GM21528 (cell line): ENCODE results near the gene RRP8.

Experiments used
- ATAC-seq: cut with Tn5 transposase; IDR thresholded peaks from one replicate; pipeline ENCODE4 v1.9.1; 2021; ENCODE audit warnings: mild to moderate bottlenecking, moderate library complexity; ENCODE audit not compliant: unreplicated experiment, low FRiP score

Gene RRP8

DNA sequence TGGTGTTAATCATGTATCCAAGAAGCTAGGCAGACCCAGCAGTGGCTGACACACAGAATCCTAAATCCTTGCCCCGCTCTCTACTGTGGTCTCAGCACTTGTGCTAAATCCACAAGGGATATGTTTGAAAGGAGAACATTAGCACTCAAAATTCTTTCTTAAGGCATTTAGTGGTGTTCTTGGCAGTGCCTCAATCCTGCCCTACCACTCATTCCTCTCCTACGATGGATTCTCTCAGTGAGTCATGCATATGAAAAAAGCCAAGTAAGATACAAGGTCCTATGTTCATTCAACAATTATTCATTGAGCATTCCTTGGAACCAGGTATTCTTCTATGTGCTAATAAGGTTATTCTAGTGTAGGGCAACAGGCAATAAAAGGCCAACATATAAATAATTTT lies 31.2 kb downstream of the RRP8 start:
- no peak for ATAC-seq

DNA sequence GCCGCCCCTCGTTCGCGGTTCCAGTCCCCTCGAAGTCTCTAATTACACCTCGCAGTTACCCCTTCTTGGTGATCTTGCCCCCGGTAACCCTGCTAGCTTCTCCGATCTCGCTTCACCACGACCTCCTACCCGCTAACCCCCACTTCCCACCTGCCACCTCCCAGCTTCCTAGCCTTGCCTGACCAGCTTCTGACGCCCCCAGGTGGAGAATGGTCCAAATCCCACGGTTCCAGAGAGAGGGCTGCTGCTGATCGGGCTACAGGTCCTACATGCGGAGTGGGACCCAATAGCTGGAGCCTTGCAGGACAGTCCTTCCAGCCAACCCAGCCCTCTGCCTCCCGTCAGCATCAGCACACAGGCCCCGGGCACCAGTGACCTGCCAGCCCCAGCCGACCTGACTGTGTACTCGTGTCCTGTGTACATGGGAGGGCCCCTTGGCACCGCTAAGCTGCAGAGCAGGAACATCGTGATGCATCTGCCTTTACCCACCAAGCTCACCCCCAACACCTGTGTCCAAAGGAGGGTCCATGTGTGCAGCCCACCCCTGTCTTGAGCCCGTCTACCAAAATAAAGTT lies 31.9 kb downstream of the RRP8 start:
- ATAC-seq = no peak

DNA sequence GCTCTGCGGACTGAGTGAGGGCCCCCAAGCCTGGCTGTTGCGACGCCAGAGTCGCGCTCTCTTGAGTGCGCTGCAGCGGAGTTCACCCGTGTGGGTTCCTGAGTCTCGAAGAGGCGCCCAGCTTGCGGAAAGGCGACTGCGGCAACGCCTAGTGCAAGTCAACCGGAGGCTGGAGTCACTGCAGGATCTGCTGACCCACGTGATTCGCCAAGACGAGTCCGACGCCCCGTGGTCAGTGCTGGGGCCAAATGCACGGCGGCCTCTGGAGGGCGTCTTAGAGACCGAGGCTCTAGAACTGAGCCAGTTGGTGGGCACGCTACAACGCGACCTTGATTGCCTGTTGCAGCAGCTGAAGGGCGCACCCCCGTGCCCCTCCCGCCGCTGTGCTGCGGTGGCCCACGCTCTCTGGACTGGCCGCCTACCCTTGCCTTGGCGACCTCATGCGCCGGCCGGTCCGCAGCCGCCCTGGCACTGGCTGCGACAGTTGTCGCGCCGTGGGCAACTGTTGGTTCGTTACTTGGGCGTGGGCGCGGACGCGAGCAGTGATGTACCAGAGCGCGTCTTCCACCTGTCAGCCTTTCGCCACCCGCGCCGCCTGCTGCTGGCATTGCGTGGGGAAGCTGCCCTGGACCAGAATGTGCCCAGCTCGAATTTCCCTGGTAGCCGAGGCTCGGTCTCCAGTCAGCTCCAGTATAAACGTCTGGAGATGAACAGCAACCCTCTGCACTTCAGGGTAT lies 32.6 kb downstream of the RRP8 start:
- no peak for ATAC-seq

DNA sequence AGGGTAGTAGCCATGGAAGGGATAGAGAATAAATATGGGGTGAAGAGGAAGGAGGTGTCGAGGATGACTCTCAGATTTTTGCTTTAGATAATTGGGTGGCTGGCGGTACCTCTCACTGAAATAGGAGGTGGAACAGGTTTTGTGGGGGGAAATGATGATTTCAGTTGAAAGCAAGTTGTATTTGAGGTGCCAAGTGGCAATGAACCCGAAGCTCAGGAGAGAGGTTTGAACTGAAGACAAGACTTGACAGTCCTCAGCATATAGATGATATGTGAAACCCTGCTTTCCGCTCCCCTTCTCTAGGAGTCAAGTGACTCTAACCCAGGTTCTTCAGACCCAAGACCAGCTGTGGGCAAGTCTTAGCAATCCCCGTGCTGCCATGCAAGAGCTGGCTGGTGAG lies 33.7 kb downstream of the RRP8 start:
- no peak for ATAC-seq

DNA sequence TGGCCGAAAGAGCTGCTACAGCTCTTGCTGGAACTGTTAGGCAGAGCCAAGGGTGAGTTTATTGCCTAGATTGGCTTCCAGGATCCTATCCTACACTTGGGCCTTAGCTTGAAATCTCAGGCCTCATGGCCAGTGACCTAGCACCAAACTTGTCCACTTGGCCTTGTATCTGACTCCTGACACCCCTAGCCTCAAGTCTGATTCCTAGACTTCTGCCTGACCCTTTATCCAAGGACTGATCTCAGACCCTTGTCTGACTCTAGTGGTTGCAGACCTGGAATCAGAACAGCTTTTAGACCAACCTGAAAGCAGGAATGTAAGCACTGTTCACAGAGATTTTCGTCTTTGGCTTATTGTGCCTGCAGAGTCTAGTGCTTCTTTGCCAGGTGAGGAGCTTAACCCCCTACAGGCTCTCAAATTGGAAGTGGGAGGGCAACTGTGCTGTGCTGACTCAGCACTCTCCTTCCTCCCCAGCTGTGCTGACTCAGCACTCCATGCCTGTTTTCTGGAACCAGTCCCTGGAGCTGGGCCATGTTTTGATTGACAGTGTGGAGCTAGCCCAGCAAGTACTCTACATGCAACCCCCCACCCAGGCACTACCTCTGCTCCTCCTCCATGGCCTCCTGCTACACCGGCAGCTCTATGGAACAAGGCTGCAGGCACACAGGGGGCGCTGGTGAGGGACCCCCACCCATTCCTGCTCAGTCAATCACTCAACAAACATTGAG lies 35.1 kb downstream of the RRP8 start:
- ATAC-seq = no peak

DNA sequence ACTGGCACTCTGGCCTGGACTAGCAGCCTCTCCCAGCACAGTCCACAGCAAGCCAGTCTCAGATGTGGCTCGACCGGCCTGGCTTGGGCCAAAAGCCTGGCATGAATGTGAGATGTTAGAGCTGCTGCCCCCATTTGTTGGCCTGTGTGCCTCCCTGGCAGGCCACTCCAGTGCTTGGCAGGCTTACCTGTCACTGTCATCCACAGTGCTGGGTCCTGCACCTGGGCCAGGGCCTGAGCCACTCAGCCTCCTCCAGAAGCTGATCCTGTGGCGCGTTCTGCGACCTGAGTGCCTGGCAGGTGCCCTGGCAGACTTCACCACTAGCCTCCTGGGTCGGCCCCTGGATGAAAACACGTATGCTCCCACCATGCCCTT lies 36.1 kb downstream of the RRP8 start:
- no peak for ATAC-seq

DNA sequence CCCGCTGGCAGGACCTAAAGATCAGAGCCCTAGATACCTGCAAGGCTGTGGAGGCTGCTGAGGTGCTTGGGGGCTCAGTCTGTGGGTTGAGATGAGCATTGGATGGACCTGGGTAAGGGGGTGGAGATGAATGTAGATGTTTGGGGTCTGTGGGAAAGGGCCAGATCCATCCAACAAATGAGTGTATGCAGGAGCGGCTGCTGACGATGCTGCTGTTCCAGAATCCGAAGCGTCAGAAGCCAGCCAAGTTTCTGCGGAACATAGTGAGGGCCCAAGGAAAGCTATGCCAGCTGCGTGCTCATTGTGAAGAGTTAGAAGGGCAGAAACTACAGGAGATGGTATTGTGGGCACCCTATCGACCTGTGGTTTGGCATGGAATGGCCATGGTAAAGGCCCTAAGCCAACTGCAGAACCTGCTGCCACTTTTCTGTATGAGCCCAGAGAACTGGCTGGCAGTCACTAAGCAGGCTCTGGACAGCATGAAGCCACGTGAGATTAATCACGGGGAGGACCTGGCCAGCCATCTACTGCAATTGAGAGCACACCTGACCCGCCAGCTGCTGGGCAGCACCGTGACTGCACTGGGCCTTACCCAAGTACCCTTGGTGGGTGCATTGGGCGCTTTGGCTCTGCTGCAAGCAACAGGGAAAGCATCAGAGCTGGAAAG lies 36.6 kb downstream of the RRP8 start:
- ATAC-seq = no peak

DNA sequence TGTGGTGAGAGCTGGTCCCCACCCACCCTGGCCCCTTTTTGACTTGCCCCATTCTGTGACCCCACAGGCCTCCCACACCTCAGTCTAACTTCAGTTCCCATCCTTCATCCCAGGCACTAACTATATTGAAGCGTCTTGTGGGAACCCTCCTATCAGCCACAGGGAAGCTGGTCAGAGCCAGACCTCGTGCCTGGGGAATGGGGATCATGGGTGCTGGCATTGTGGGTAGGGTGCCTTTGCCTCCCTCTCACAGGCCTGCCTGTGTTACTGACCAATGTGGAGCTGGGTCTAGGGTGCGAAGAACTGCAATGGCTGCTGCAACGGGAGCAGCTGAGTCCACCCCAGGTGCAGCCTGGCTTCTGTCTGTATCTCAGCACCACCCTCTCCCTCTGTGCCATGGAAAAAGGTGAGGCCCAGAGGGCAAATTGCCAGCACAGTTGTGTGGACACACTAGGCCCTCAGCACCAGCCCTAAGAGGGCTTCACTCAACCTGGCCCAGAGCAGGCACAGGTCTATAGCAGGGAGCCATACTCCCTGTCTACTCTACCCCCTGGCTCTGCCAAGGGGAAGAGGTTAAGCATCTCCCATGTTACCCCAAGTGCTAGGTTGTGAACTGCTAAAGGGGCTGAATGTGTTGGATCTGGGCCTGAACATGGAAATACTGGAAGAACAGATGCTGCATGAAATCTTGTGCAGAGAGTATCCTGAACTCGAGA lies 37.3 kb downstream of the RRP8 start:
- no peak for ATAC-seq

DNA sequence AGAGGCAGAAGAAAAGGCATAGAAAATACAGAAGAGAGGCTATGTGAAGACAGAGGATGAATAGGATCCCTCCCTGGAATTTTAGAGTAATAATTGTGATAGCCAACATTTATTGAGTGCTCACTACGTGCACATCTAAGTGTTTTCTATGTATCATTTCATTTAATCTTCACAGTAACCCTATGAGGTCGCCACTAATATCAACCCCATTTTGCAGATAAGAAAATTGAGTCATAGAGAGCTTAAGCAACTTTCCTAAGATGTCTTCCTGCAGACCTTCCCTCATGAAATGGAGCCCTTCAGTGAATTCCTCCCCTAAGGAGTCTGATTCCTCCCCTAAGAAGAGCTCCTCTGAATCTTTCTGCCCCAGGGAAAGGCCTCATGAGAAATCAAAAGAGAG lies 38.1 kb downstream of the RRP8 start:
- no peak for ATAC-seq

DNA sequence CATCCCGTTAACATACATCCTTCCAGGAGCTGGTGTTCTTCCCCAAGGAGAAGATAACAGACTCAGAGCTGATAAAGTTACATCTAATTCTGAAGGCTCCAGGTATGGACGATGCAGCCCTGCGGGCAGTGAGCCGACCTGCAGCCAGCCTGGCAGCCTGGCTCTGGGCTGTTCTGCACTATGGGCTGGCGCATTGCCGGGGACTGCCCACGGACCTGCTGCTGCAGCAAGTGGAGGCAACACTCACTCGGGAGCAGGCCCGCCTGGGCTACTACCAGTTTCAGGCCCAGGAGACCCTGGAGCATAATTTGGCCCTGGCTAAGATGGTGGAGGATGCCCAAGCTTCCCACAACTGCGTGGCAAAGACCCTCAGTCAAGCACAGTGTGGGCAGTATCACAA lies 39.7 kb downstream of the RRP8 start:
- no peak for ATAC-seq

DNA sequence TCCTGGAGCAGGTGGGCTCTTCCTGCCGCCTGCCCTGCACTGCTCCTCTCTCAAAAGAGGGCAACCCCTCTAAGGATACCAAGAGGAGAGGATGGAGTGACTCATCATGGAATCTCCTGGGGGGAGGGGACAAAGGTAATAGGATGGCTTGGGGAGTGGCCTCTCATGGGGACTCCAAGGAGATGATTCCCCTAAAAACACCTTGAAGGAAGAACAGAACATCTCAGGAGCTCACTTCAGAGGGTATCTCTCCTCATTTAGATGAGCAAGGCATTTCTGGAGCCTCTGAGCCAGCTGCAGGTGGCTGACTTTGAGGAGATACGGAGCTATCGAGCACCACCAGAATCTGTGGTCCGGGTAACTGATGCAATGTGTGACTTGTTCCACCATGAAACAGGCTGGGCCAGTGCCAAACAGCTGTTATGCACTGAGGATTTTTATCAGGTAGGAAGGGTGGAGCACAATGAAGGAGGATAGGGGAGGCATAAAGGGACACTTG lies 40.2 kb downstream of the RRP8 start:
- no peak for ATAC-seq

DNA sequence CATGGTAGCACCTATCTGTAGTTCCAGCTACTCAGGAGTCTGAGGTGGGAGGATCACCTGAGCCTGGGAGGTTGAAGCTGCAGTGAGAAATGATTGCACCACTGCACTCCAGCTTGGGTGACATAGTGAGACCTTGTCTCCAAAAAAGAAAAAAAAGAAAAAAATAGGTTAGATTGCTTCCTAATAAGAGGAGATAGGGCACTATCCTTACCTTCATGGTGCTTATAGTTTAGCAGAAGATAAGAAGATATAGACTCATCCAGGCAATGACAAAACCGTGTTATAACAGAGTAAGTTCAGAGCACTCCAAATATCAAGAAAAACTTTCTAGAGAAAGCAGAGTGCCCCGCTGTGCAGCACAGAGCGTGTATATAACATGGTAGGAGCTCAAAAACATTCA lies 42.1 kb downstream of the RRP8 start:
- ATAC-seq = no peak

DNA sequence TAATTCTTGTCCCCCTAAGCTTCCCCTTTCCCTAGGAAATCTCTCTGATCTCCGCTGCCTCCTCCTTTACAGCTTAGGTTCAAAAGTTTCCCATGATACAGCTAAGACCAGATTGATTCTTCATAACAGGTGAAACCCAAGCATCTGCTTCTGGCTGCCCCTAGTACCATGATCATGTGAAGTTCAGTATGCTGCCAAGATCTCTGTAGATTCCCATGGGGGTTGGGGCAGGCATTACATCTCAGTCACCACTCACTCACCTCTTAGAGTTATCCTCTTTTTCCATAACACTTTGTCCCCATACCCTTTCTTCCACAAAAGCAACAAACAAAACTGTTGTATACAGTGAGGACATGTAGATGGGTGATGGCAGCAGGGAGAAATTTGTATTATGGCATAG lies 44.0 kb downstream of the RRP8 start:
- ATAC-seq = no peak

DNA sequence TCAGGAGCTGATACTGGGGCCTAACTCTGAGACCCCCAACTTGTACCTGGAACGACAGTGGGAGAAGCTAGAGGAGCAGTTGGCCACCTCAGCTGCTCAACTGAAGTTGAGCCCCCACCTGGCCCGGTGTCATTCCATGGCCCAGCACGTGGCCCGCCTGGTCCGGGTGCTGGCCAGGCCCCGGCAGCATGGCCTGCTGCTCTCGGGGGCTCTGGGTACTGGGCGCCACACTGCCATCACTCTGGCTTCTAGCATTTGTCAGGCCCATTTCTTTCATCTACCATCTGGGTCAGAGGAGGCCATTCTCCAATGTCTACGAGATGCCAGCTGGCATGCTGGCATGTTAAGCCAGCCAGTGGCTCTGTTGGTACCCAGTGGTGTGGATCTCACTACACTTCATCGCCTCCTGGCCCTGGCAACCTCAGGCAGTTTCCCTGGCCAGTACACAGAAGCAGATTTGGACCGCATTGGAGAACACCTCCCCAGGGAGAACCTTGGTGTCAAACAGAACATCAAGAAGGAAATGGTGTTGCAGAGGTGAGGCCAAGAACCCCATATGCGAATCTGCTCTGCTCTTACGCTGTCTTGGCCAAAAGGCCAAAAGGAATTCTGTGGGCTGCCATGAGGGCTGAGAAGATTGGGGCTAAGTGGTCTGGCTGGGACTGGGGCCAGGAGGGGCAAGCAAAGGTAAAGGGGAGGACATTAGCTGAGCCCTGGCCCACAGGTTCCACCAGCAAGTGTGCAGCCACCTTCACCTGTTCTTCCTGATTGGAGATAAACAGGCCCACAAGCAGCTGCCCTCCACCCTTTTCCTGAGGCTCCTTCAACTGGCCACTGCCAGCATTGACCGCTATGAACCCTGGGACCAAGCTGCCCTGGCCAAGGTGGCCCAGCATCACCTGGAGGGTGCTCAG lies 45.4 kb downstream of the RRP8 start:
- ATAC-seq = no peak

DNA sequence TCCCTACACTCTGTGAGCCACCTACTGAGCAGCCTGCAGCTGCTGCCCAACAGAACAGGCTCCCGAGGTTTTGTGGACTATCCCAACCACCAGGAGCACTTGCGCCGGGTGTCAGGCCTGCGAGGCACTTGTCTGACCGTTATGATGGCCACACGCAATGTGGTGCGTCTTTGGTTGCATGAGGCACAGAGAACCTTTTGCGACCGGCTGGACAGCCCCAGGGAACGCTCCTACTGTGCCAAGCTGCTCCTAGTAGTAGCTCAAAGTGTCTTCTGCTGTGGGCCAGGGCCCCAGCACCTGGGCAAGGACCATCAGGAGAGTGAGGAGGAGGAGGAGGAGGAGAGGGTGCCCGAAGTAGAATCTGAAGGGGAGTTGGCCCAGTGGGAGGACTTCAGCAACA lies 46.4 kb downstream of the RRP8 start:
- ATAC-seq = no peak

DNA sequence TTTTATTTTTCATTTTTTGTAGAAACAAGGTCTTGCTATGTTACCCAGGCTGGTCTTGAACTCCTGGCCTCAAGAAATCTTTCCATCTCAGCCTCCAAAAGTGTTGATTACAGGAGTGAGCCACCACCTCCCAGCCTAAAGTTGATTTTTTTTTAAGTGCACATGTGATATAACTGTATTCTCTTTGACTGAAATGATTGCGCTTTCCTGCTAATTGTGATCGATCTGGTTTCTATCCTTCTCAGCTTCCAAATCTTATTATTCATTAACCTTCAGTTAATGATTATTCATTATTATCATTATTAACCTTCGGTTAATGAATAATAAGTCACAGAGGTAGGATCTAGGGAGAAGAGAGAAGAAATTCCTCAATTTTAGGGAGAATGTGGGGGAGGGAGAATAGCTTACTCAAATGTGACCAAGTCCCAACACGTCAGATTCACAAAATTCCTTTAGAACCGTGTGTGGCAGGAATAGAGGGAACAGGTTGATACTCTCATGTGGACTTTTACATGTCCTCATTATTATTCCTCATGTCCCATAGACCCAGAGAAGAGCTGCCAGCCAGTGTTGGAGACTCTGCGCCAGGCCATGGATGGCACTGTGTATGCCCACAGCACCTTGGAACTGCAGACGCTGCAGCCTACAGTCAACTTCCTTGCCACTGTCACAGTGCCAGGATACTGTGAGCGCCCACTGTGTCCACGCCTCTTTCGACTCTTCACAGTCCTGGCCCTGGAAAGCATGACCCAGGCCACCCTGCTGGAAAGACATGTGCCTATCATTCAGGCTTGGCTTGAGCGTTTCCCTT lies 47.1 kb downstream of the RRP8 start:
- ATAC-seq = no peak

DNA sequence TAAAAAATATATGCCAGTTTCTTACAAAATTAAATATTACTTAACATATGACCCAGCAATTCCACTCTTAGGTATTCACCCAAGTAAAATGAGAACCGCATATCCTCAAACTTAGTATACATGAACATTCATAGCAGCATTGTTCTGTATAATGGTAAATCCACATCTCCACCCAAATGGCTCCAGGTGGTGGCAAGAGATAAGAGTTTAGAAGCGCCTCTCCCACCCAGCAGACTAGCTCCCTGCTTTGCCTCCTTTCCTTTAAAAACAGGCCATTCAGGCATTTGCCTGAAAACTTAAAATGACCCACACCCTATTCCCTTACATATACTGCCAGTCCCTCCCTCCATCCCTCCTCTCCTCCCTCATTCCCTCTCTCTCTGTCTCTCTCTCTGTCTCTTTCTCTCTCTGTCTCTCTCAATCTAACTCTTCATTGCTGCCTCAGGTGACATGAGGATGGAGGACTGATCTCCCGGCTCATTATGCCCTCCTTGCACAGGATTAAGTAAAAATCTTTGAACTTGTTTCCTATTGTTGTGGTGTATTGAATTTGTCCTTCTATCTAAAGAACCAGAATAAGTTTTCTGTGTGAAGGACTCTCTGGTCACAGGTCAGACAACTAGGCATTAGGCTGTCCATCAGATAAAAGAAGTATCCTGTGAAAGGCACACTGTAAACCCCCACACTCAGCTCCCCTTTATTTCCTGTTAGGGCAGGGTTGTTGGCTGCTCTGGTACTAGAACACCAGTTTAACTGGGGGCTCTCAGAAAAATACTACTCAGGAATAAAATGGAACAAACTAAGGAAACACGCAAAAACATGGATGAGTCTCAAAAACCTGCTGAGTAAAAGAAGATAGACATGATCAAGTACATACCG lies 48.3 kb downstream of the RRP8 start:
- ATAC-seq = no peak

DNA sequence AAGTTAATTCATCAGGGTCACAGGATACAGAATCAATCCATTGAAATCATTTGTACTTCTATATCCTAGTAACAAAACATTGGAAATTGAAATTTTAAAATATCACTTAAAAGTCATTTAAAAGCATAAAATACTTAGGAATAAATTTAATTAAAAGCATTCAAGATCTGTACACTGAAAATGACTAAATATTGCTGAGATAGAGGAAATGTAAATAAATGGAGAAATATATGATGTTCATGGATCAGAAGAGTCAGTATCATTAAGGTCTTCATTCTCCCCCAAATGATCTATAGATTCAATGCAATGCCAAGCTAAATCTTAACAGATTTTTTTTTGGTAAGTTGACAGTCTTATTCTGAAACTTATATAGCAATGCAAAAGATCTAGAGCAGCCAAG lies 49.8 kb downstream of the RRP8 start:
- ATAC-seq = no peak
